ENCODE results near the gene KIF5C. TPM values are rescaled to one million over a fixed set of nuclear protein-coding genes. Genes with fewer than 3 reads are reported as not detected.

Gene KIF5C
- polyA plus RNA-seq, 1 donor (not counting 4 experiments of a cell fraction or from before 2014, with no cell fraction given) = 0.03 TPM

DNA sequence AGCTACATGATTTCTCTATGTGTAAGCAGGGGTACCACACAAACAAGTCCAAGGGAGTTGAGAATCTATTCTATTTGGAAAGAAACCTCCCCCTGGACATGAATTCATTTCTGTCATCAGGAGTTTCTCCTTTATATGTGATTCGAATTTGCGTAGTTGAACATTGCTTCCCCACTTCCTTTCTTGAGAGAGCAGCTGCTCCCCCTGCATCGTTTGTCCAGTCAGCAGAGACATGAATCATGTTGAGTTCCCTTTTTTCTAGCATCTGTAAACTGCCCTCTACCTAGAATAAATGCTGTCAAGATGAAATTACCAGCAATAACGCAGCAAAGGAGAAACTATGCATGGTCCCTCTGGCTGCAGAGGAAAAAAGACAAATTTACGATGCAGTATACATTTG is 73.8 kb downstream of the KIF5C start:
- H2AFZ ChIP-seq (ENCODE audit: control insufficient read depth, low read length) = no peak overlapping the region
- FAIRE-seq (no peak), DNase-seq (ENCODE audit: low read depth, low spot score) (no peak)
- no peaks in the 10 kb centered on the region for H3K4me1 ChIP-seq (ENCODE audit: control insufficient read depth, extremely low read depth, insufficient read depth, low read length)
- dilution Hi-C loops (cut with MboI; ENCODE audit: extremely low pct_ligation_motif_present, low sequenced_read_pairs) = no loop called here
- no peaks in the 10 kb centered on the region for H4K20me1 ChIP-seq (ENCODE audit: control insufficient read depth, extremely low read depth, insufficient read depth, low read length)
- TF ChIP-seq, protein P1, sequence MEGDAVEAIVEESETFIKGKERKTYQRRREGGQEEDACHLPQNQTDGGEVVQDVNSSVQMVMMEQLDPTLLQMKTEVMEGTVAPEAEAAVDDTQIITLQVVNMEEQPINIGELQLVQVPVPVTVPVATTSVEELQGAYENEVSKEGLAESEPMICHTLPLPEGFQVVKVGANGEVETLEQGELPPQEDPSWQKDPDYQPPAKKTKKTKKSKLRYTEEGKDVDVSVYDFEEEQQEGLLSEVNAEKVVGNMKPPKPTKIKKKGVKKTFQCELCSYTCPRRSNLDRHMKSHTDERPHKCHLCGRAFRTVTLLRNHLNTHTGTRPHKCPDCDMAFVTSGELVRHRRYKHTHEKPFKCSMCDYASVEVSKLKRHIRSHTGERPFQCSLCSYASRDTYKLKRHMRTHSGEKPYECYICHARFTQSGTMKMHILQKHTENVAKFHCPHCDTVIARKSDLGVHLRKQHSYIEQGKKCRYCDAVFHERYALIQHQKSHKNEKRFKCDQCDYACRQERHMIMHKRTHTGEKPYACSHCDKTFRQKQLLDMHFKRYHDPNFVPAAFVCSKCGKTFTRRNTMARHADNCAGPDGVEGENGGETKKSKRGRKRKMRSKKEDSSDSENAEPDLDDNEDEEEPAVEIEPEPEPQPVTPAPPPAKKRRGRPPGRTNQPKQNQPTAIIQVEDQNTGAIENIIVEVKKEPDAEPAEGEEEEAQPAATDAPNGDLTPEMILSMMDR (optimal IDR thresholded peaks at IDR 0.05 in 1 of 3, IDR thresholded peaks at IDR 0.05 in 1 of 3, conservative IDR thresholded peaks at IDR 0.05 in 1 of 3; ENCODE audit: extremely low read depth in 1 of 3, insufficient read depth in 2 of 3, low read length in 3 of 3) = no peak
- no peak for TF ChIP-seq EZH2 (IDR thresholded peaks at IDR 0.05; ENCODE audit: low read length)
- H3K27ac ChIP-seq (ENCODE audit: control insufficient read depth, insufficient read depth, low read length) = no peak overlapping the region
- H3K36me3 ChIP-seq (ENCODE audit: control insufficient read depth in 2 of 2, extremely low read depth in 1 of 2, insufficient read depth in 2 of 2, low read length in 2 of 2) = no peaks in the 10 kb centered on the region
- H3K9me1 ChIP-seq (ENCODE audit: control insufficient read depth, extremely low read depth, insufficient read depth, low read length) = no peaks in the 10 kb centered on the region
- H3K9me3 ChIP-seq (ENCODE audit: control insufficient read depth, low read depth, low read length) = no peaks in the 10 kb centered on the region
- peaks cover 3% of the 10 kb centered on the region for H3K27me3 ChIP-seq (ENCODE audit: control insufficient read depth, extremely low read depth, insufficient read depth, low read length)
- no peaks in the 10 kb centered on the region for H3K79me2 ChIP-seq (ENCODE audit: control insufficient read depth, insufficient read depth, low read length)
- no peak overlapping the region for H3K4me2 ChIP-seq (ENCODE audit: control insufficient read depth, extremely low read depth, insufficient read depth, low read depth, low read length)
- H3K9ac ChIP-seq (ENCODE audit: control insufficient read depth, extremely low read depth, insufficient read depth, low read length) = no peak overlapping the region
- no peak overlapping the region for H3K4me3 ChIP-seq (ENCODE audit: control insufficient read depth in 2 of 3, extremely low read depth in 1 of 3, insufficient read depth in 2 of 3, low read depth in 1 of 3, low read length in 3 of 3)

GRCh38 chr2:148949348-148949747 is 74.3 kb downstream of the KIF5C start:
- Histone ChIP-seq H3K79me2 (ENCODE audit: control insufficient read depth, insufficient read depth, low read length) (no peaks in the 10 kb centered on the region), H3K27me3 (ENCODE audit: control insufficient read depth, extremely low read depth, insufficient read depth, low read length) (peaks cover 3% of the 10 kb centered on the region), H3K36me3 (ENCODE audit: control insufficient read depth in 2 of 2, extremely low read depth in 1 of 2, insufficient read depth in 2 of 2, low read length in 2 of 2) (no peaks in the 10 kb centered on the region), H3K9ac (ENCODE audit: control insufficient read depth, extremely low read depth, insufficient read depth, low read length) (no peak overlapping the region), H3K27ac (ENCODE audit: control insufficient read depth, insufficient read depth, low read length) (no peak overlapping the region), H4K20me1 (ENCODE audit: control insufficient read depth, extremely low read depth, insufficient read depth, low read length) (no peaks in the 10 kb centered on the region), H2AFZ (ENCODE audit: control insufficient read depth, low read length) (no peak overlapping the region), H3K9me3 (ENCODE audit: control insufficient read depth, low read depth, low read length) (no peaks in the 10 kb centered on the region), H3K4me2 (ENCODE audit: control insufficient read depth, extremely low read depth, insufficient read depth, low read depth, low read length) (no peak overlapping the region), H3K4me1 (ENCODE audit: control insufficient read depth, extremely low read depth, insufficient read depth, low read length) (no peaks in the 10 kb centered on the region), H3K9me1 (ENCODE audit: control insufficient read depth, extremely low read depth, insufficient read depth, low read length) (no peaks in the 10 kb centered on the region), H3K4me3 (ENCODE audit: control insufficient read depth in 2 of 3, extremely low read depth in 1 of 3, insufficient read depth in 2 of 3, low read depth in 1 of 3, low read length in 3 of 3) (no peak overlapping the region)
- DNase-seq (ENCODE audit: low read depth, low spot score) (no peak), FAIRE-seq (no peak)
- TF ChIP-seq EZH2 (IDR thresholded peaks at IDR 0.05; ENCODE audit: low read length) = no peak
- TF ChIP-seq, protein P1 (optimal IDR thresholded peaks at IDR 0.05 in 1 of 3, IDR thresholded peaks at IDR 0.05 in 1 of 3, conservative IDR thresholded peaks at IDR 0.05 in 1 of 3; ENCODE audit: extremely low read depth in 1 of 3, insufficient read depth in 2 of 3, low read length in 3 of 3) = no peak
- dilution Hi-C loops (cut with MboI; ENCODE audit: extremely low pct_ligation_motif_present, low sequenced_read_pairs) = no loop called here
